GM12878 (cell line): ENCODE results near the gene ABCC2. TPM values are rescaled to one million over a fixed set of nuclear protein-coding genes. Genes with fewer than 3 reads are reported as not detected.

ENCODE experiments used
- ATAC-seq: fragments of 200-7000 bp; cut with Tn5 transposase; 3 replicates; pipeline ENCODE4 v1.9.1; 2020; ENCODE audit warnings: mild to moderate bottlenecking, moderate library complexity
- BruUV-seq: library from RNA; stranded (reverse); fragments of 400-500 nt; replicated peaks from 2 replicates; lab custom pipeline; 2021; lab: Mats Ljungman, UMichigan
- CTCF ChIA-PET: fragments of 300-600 bp; sonication (Branson Sonifier 250); formaldehyde crosslinking; extraction: SDS; loops from one replicate; lab custom pipeline; 2021; ENCODE audit warnings: inconsistent platforms; lab: Yijun Ruan, JAX
- POLR2A ChIA-PET: fragments of 350-600 bp; formaldehyde crosslinking; extraction: SDS; loops from one replicate; lab custom pipeline; 2021; ENCODE audit warnings: inconsistent platforms; lab: Charles Lee
- RAD21 ChIA-PET: fragments of 300-600 bp; sonication (Branson Sonifier 250); formaldehyde crosslinking; loops from one replicate; lab custom pipeline; 2023; ENCODE audit warnings: antibody characterized with exemption; ENCODE audit not compliant: unreplicated experiment; lab: Charles Lee
- SMC1A ChIA-PET: fragments of 300-600 bp; sonication (Branson Sonifier 250); formaldehyde crosslinking; loops from one replicate; lab custom pipeline; 2023; ENCODE audit not compliant: unreplicated experiment, uncharacterized antibody; lab: Charles Lee
- DNase-seq: peaks from one replicate; pipeline ENCODE4 v3.0.0-alpha.2; 2011; ENCODE audit warnings: low read depth, low spot score
- FAIRE-seq: peaks from 3 replicates; lab custom pipeline; 2011; peaks lifted over from hg19 to GRCh38; lab: Jason Lieb, UNC
- H2AFZ ChIP-seq: 2 replicates; pipeline ENCODE4 v1.6.0; 2011; ENCODE audit warnings: low read depth, low read length, control low read depth; ENCODE audit not compliant: control insufficient read depth
- H3K27ac ChIP-seq: 2 replicates; pipeline ENCODE4 v1.5.1; 2011; ENCODE audit warnings: control low read depth; ENCODE audit not compliant: control insufficient read depth, insufficient read depth
- H3K27me3 ChIP-seq, 2 experiments: replicated peaks in 1 of 2; 2 replicates each; pipeline versions ENCODE4 v1.6.0 to v1.6.1; 2011; ENCODE audit warnings: low read length in 1 of 2; ENCODE audit not compliant: control insufficient read depth in 2 of 2, insufficient read depth in 2 of 2
- H3K36me3 ChIP-seq, 2 experiments: 2 replicates each; pipeline ENCODE4 v1.5.1; 2011; ENCODE audit warnings: low read length in 1 of 2; ENCODE audit not compliant: control insufficient read depth in 2 of 2, insufficient read depth in 2 of 2
- H3K4me1 ChIP-seq: 2 replicates; pipeline ENCODE4 v1.6.1; 2011; ENCODE audit warnings: mild to moderate bottlenecking, low read length, moderate library complexity, mixed read lengths; ENCODE audit not compliant: control insufficient read depth, insufficient read depth
- H3K4me2 ChIP-seq: 2 replicates; pipeline ENCODE4 v1.6.0; 2011; ENCODE audit warnings: control low read depth; ENCODE audit not compliant: control insufficient read depth, insufficient read depth
- H3K4me3 ChIP-seq: fragments of 200-600 bp; sonication (generic); 2 replicates; pipeline ENCODE4 v1.5.1; 2016
- H3K79me2 ChIP-seq: 2 replicates; pipeline ENCODE4 v1.6.0; 2011; ENCODE audit warnings: low read length; ENCODE audit not compliant: control insufficient read depth, insufficient read depth
- H3K9ac ChIP-seq: 2 replicates; pipeline ENCODE4 v1.8.0; 2011; ENCODE audit warnings: low read length, control low read depth, mixed read lengths; ENCODE audit not compliant: control insufficient read depth, insufficient read depth
- H3K9me3 ChIP-seq: replicated peaks from 3 replicates; pipeline ENCODE4 v1.5.1; 2011; ENCODE audit warnings: mild to moderate bottlenecking, low read length; ENCODE audit not compliant: control insufficient read depth, insufficient read depth
- H4K20me1 ChIP-seq: 2 replicates; pipeline ENCODE4 v1.6.0; 2011; ENCODE audit not compliant: control insufficient read depth, insufficient read depth
- ASH2L ChIP-seq: fragments of 300-600, 200-600 bp; sonication (generic); IDR thresholded peaks from 2 replicates; pipeline ENCODE4 v1.6.1; 2017; ENCODE audit warnings: low read depth, mild to moderate bottlenecking, borderline replicate concordance
- BACH1 ChIP-seq: fragments of 450-650 bp; IDR thresholded peaks from 2 replicates; pipeline ENCODE4 v1.6.1; 2017; ENCODE audit warnings: mild to moderate bottlenecking, borderline replicate concordance
- CBFB ChIP-seq: IDR thresholded peaks from 2 replicates; pipeline ENCODE4 v1.6.1; 2016; ENCODE audit warnings: antibody characterized with exemption, low read depth
- EGR1 ChIP-seq, 2 experiments: IDR thresholded peaks; 1 replicate in 1 of 2; 2 replicates in 1 of 2; pipeline ENCODE4 v1.6.1; 2011 to 2012; ENCODE audit warnings: low read depth in 2 of 2, low read length in 2 of 2, borderline replicate concordance in 1 of 2, mild to moderate bottlenecking in 1 of 2, moderate library complexity in 1 of 2
- ESRRA ChIP-seq: IDR thresholded peaks from 2 replicates; pipeline ENCODE4 v1.6.1; 2012; ENCODE audit warnings: mild to moderate bottlenecking, low read length, improper control_type of control experiment
- KDM1A ChIP-seq: fragments of 200-600 bp; sonication (generic); IDR thresholded peaks from 2 replicates; pipeline ENCODE4 v1.6.1; 2016; ENCODE audit warnings: borderline replicate concordance
- MTA2 ChIP-seq: fragments of 450-650 bp; IDR thresholded peaks from 2 replicates; pipeline ENCODE4 v1.6.1; 2016; ENCODE audit warnings: low read depth, mild to moderate bottlenecking, moderate library complexity
- MXI1 ChIP-seq: fragments of 150-350 bp; IDR thresholded peaks from 2 replicates; pipeline ENCODE4 v1.6.1; 2011; ENCODE audit warnings: low read depth, mild to moderate bottlenecking, inconsistent platforms, low read length, improper control_type of control experiment
- PAX5 ChIP-seq: IDR thresholded peaks from 2 replicates; pipeline ENCODE4 v1.6.1; 2011; ENCODE audit warnings: low read depth, low read length, borderline replicate concordance
- POLR2A ChIP-seq: IDR thresholded peaks from 2 replicates; pipeline ENCODE4 v1.6.1; 2011; ENCODE audit warnings: low read depth, mild to moderate bottlenecking, low read length
- SMC3 ChIP-seq: IDR thresholded peaks from 2 replicates; pipeline ENCODE4 v1.6.1; 2011; ENCODE audit warnings: low read length, improper control_type of control experiment, borderline replicate concordance
- STAT1 ChIP-seq: fragments of 450-650 bp; conservative IDR thresholded peaks from 2 replicates; pipeline ENCODE4 v1.6.1; 2014; ENCODE audit warnings: antibody characterized with exemption, mild to moderate bottlenecking
- ZNF274 ChIP-seq: IDR thresholded peaks from one replicate; pipeline ENCODE4 v1.8.0; 2011; ENCODE audit not compliant: insufficient read length, insufficient read depth
- WGBS: methylation state at CpG from one replicate; pipeline ENCODE4 v1.1.6; 2016; ENCODE audit warnings: low lambda C conversion rate; ENCODE audit not compliant: insufficient replicate concordance, insufficient coverage; ENCODE audit errors: missing lambda C conversion rate; 5-methylcytosine and 5-hydroxymethylcytosine counted together
- in situ Hi-C: fragments of 300-500 bp; cut with MboI; formaldehyde crosslinking; loops from 9 replicates; pipeline ENCODE4 v1.14.3; 2018; ENCODE audit warnings: mixed read lengths
- intact Hi-C: fragments of 100-400 bp; cut with micrococcal nuclease; formaldehyde crosslinking; loops from one replicate; pipeline ENCODE4 v1.14.2; 2022; ENCODE audit not compliant: unreplicated experiment
- polyA plus RNA-seq, 11 experiments: library from polyadenylated mRNA; depleted of rRNA in 4 of 11; unstranded in 6 of 11; stranded (reverse) in 5 of 11; fragments of >200 nt; fragmentation: Nextera tagmentation in 4 of 11; fragmentation: Illumina TruSeq in 1 of 11; extraction: Ambion mirVana in 4 of 11; extraction: Trizol in 1 of 11; gene quantifications; 1 replicate in 1 of 11; 2 replicates in 10 of 11; pipeline versions ENCODE4 v1.2.1 to v1.2.3, GENCODE V29; 2011 to 2016; ENCODE audit warnings: inconsistent platforms in 2 of 11, missing spikeins in 2 of 11, low read depth in 1 of 11
- total RNA-seq, 4 experiments: library from RNA; depleted of rRNA in 3 of 4; stranded (reverse); fragments of >200 nt in 3 of 4; fragmentation: Illumina TruSeq in 1 of 4; extraction: Trizol in 1 of 4; gene quantifications; 2 replicates each; pipeline versions ENCODE4 v1.2.1 to v1.2.3, GENCODE V29; 2013 to 2021
- TF ChIP-seq, protein P1 (sequence below): IDR thresholded peaks from 2 replicates; pipeline ENCODE4 v1.6.1; 2012; ENCODE audit warnings: low read length, inconsistent platforms

Gene ABCC2
- total and polyA plus RNA-seq, 10 of the 15 experiments (the other 5 are each of a cell fraction or from before 2014, with no cell fraction given), result 0.02 to 0.95 (median 0.21) TPM

DNA sequence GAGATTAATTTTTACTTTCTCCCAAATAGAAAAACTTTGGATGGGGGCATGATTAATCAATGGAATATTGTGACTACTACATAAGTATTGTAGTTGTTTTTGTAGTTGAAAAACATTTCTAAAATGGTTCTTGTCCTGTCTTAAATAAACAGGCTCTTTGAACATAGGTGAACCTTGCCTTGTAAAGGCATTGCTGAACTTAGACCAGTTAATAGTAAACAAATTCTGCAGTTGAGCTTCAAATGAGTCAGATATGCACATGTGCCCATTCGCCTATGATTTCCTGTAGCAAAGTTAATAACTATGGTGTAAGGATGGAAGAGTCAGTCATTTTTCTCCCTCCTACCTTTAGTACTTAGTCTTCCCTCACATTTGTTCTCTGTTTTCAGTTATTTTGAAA lies 27.8 kb upstream of the ABCC2 start:
- H2AFZ ChIP-seq, result no peak overlapping the region
- TF ChIP-seq BACH1, result no peak
- TF ChIP-seq KDM1A, result no peak
- TF ChIP-seq MXI1, result no peak
- no peak for TF ChIP-seq STAT1
- TF ChIP-seq MTA2, result no peak
- no peak for TF ChIP-seq PAX5
- no peak for TF ChIP-seq EGR1 (IDR thresholded peaks at IDR 0.05; ENCODE audit: borderline replicate concordance in 1 of 2, low read depth in 2 of 2, low read length in 2 of 2)
- ChIA-PET SMC1A (no interaction called here), RAD21 (no interaction called here), POLR2A (no interaction called here), CTCF (no interaction called here)
- no peak for FAIRE-seq
- H3K4me3 ChIP-seq, result no peak overlapping the region
- H4K20me1 ChIP-seq, result no peaks in the 10 kb centered on the region
- no peak overlapping the region for H3K27ac ChIP-seq
- WGBS, result 10% methylated on average over 1 of the region's 1 CpG
- in situ Hi-C loops, result no loop called here
- no peak overlapping the region for H3K9ac ChIP-seq
- no peaks in the 10 kb centered on the region for H3K4me1 ChIP-seq
- H3K4me2 ChIP-seq, result no peak overlapping the region
- no peaks in the 10 kb centered on the region for H3K27me3 ChIP-seq
- intact Hi-C loops, result no loop called here
- no peak for DNase-seq
- H3K9me3 ChIP-seq, result no peaks in the 10 kb centered on the region
- no TSS peak for BruUV-seq
- peaks cover 0 to 30% of the 10 kb centered on the region in 2 experiments; a peak in 2 of 4 replicates for H3K36me3 ChIP-seq
- ATAC-seq, result no peak
- H3K79me2 ChIP-seq, result no peaks in the 10 kb centered on the region

DNA sequence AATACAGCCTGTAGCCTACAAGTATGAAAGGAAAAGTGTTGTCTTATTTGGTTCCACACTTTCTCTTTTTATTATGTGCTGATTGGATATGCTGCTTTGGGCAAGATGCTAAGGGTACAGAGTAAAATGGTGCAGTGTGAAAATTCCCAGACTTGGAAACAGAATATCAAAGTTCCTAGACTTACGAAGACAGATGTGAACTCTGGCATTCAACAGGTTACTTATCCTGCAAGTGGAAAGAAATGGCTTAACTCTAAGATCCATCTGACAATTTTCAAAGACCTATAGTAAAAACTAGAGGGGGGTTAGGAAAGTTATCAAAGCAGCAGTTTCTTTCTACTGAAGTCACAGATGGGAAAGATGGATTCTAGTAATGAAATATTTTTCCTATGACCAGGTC lies 26.3 kb upstream of the ABCC2 start:
- RAD21 ChIA-PET, result no interaction called here
- in situ Hi-C loops, result no loop called here
- H3K4me2 ChIP-seq, result no peak overlapping the region
- TF ChIP-seq ZNF274 (no peak), SMC3 (no peak), ASH2L (no peak), CBFB (no peak), ESRRA (no peak), POLR2A (no peak)
- TF ChIP-seq, protein P1, sequence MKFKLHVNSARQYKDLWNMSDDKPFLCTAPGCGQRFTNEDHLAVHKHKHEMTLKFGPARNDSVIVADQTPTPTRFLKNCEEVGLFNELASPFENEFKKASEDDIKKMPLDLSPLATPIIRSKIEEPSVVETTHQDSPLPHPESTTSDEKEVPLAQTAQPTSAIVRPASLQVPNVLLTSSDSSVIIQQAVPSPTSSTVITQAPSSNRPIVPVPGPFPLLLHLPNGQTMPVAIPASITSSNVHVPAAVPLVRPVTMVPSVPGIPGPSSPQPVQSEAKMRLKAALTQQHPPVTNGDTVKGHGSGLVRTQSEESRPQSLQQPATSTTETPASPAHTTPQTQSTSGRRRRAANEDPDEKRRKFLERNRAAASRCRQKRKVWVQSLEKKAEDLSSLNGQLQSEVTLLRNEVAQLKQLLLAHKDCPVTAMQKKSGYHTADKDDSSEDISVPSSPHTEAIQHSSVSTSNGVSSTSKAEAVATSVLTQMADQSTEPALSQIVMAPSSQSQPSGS, result no peak
- TF ChIP-seq, all 136 proteins: peak for 0
- ATAC-seq (no peak), FAIRE-seq (no peak), DNase-seq (no peak)
- Histone ChIP-seq H3K27me3 (no peaks in the 10 kb centered on the region), H3K9me3 (no peaks in the 10 kb centered on the region), H3K79me2 (no peaks in the 10 kb centered on the region), H3K27ac (no peak overlapping the region), H3K36me3 (peaks cover 3 to 23% of the 10 kb centered on the region in 2 experiments; a peak in 3 of 4 replicates), H3K4me1 (no peaks in the 10 kb centered on the region), H3K9ac (no peak overlapping the region), H2AFZ (no peak overlapping the region), H4K20me1 (no peaks in the 10 kb centered on the region), H3K4me3 (no peak overlapping the region)
- POLR2A ChIA-PET, result no interaction called here
- SMC1A ChIA-PET, result no interaction called here
- WGBS, result 93% methylated on average over 1 of the region's 1 CpG
- intact Hi-C loops, result no loop called here
- BruUV-seq, result no TSS peak
- CTCF ChIA-PET, result no interaction called here
